Caco-2 (cell line): ENCODE results near the gene ALG1L2. TPM values are rescaled to one million over a fixed set of nuclear protein-coding genes. Genes with fewer than 3 reads are reported as not detected.
"Not testable (repeated sequence)": the region's sequence is repeated elsewhere in the genome, so short reads cannot be mapped to it uniquely, and the experiment has no call there.

Experiments
- BruUV-seq: library from RNA; stranded (reverse); fragments of 400-500 nt; replicated peaks from 2 replicates; lab custom pipeline; 2021; lab: Mats Ljungman, UMichigan
- CTCF ChIA-PET: fragments of 300-600 bp; sonication (Branson Sonifier 250); formaldehyde crosslinking; loops from one replicate; lab custom pipeline; 2022; ENCODE audit warnings: antibody characterized with exemption; lab: Charles Lee
- POLR2A ChIA-PET: fragments of 300-600 bp; sonication (Branson Sonifier 250); formaldehyde crosslinking; loops from one replicate; lab custom pipeline; 2022; ENCODE audit warnings: antibody characterized with exemption; lab: Charles Lee
- DNase-seq, 2 experiments: peaks; one replicate each; pipeline versions ENCODE4 v3.0.0 to v3.0.0-alpha.2; 2020 to 2022
- H3K27me3 ChIP-seq: replicated peaks from 2 replicates; pipeline ENCODE4 v1.6.0; 2011; ENCODE audit warnings: low read length; ENCODE audit not compliant: control insufficient read depth, insufficient read depth
- H3K36me3 ChIP-seq: 2 replicates; pipeline ENCODE4 v1.5.1; 2011; ENCODE audit warnings: low read length; ENCODE audit not compliant: control insufficient read depth, insufficient read depth
- H3K4me1 ChIP-seq: fragments of 250-450 bp; sonication (Bioruptor Pico); 2 replicates; pipeline ENCODE4 v1.5.1; 2020; ENCODE audit warnings: mild to moderate bottlenecking
- H3K4me3 ChIP-seq: 2 replicates; pipeline ENCODE4 v1.5.1; 2011; ENCODE audit warnings: low read depth, mild to moderate bottlenecking, control low read depth, low read length
- H3K9me3 ChIP-seq: fragments of 250-450 bp; sonication (Bioruptor Pico); 2 replicates; pipeline ENCODE4 v1.5.1; 2020; ENCODE audit warnings: mild to moderate bottlenecking, moderate library complexity
- H3K27ac Mint-ChIP-seq: one replicate; pipeline ENCODE4 v1.8.0; 2022; ENCODE audit warnings: mixed read lengths; ENCODE audit not compliant: unreplicated experiment
- H3K27me3 Mint-ChIP-seq: one replicate; pipeline ENCODE4 v1.8.0; 2022; ENCODE audit warnings: mixed read lengths; ENCODE audit not compliant: insufficient read depth, unreplicated experiment
- H3K36me3 Mint-ChIP-seq: one replicate; pipeline ENCODE4 v1.8.0; 2022; ENCODE audit warnings: mild to moderate bottlenecking, mixed read lengths; ENCODE audit not compliant: insufficient read depth, unreplicated experiment
- H3K4me1 Mint-ChIP-seq: one replicate; pipeline ENCODE4 v1.8.0; 2022; ENCODE audit warnings: low read depth, mixed read lengths; ENCODE audit not compliant: unreplicated experiment
- H3K4me3 Mint-ChIP-seq: one replicate; pipeline ENCODE4 v1.8.0; 2022; ENCODE audit warnings: mild to moderate bottlenecking, moderate library complexity, mixed read lengths; ENCODE audit not compliant: unreplicated experiment
- H3K9me3 Mint-ChIP-seq: one replicate; pipeline ENCODE4 v1.8.0; 2022; ENCODE audit warnings: mixed read lengths; ENCODE audit not compliant: unreplicated experiment
- intact Hi-C: fragments of 100-400 bp; cut with micrococcal nuclease; formaldehyde crosslinking; loops from one replicate; pipeline ENCODE4 v1.10.0; 2022; ENCODE audit not compliant: unreplicated experiment
- total RNA-seq: library from RNA; stranded (reverse); gene quantifications from 2 replicates; pipeline ENCODE4 v1.2.3, GENCODE V29; 2022
- TF ChIP-seq, protein P1 (sequence below), 2 experiments: fragments of 200-600 bp in 1 of 2; IDR thresholded peaks; 1 replicate in 1 of 2; 2 replicates in 1 of 2; pipeline versions ENCODE4 v1.5.1 to v1.8.0; 2011 to 2022; ENCODE audit warnings: antibody characterized with exemption in 1 of 2, control low read depth in 1 of 2, inconsistent platforms in 1 of 2, low read depth in 1 of 2, low read length in 1 of 2, mild to moderate bottlenecking in 1 of 2, moderate library complexity in 1 of 2; ENCODE audit not compliant: insufficient read depth in 1 of 2, severe bottlenecking in 1 of 2, unreplicated experiment in 1 of 2

The ALG1L2 gene
- total RNA-seq, 1 experiment from 2014 or later: 1.6 TPM

DNA sequence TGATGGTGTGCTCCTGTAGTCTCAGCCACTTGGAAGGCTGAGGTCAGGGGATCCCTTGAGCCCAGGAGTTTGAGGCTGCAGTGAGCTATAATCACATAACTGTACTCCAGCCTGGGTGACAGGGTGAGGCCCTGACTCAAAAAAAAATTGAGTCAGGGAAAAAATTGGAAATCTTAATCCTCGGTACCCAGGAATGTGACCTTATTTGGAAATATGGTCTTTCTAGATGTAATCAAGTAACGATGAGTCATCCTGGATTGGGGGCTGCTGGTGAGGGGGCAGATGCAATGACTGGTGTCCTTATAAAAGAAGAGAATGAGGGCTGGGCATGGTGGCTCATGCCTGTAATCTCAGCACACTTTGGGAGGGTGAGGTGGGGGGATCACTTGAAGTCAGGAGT is 33.8 kb downstream of the ALG1L2 start:
- H3K9me3 ChIP-seq, H3K4me3 ChIP-seq, H3K27me3 Mint-ChIP-seq, H3K27me3 ChIP-seq, DNase-seq, H3K4me3 Mint-ChIP-seq, H3K36me3 Mint-ChIP-seq, H3K36me3 ChIP-seq, H3K4me1 ChIP-seq, CTCF ChIA-PET, H3K9me3 Mint-ChIP-seq, H3K4me1 Mint-ChIP-seq, POLR2A ChIA-PET, H3K27ac Mint-ChIP-seq, intact Hi-C loops, BruUV-seq: not testable (repeated sequence)

DNA sequence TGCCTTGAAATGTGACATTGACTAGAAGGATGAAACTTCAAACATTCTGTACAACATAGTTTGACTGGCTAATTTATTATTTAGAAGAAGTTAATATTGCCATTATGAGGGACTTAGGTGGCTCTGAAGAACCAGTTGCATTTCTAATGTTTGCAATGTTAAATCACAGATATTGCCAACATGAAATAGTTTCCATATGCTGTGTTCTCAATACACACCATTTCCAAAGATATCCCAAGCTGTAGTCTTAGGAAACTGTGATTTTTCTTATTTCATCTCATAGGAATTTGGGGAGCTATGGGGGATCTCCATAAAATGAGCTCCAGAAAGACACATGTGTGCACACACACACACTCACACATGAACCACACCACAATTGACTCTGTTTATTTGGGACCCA is 36.3 kb downstream of the ALG1L2 start:
- ChIA-PET CTCF (no interaction called here), POLR2A (no interaction called here)
- no peak overlapping the region for H3K4me3 Mint-ChIP-seq
- no peak overlapping the region for H3K27ac Mint-ChIP-seq
- Histone ChIP-seq H3K4me3 (no peak overlapping the region), H3K9me3 (no peaks in the 10 kb centered on the region), H3K4me1 (no peaks in the 10 kb centered on the region), H3K27me3 (no peaks in the 10 kb centered on the region), H3K36me3 (no peaks in the 10 kb centered on the region)
- no peaks in the 10 kb centered on the region for H3K4me1 Mint-ChIP-seq
- H3K27me3 Mint-ChIP-seq: no peaks in the 10 kb centered on the region
- no TSS peak for BruUV-seq
- peaks cover 6% of the 10 kb centered on the region for H3K36me3 Mint-ChIP-seq
- TF ChIP-seq, protein P1, sequence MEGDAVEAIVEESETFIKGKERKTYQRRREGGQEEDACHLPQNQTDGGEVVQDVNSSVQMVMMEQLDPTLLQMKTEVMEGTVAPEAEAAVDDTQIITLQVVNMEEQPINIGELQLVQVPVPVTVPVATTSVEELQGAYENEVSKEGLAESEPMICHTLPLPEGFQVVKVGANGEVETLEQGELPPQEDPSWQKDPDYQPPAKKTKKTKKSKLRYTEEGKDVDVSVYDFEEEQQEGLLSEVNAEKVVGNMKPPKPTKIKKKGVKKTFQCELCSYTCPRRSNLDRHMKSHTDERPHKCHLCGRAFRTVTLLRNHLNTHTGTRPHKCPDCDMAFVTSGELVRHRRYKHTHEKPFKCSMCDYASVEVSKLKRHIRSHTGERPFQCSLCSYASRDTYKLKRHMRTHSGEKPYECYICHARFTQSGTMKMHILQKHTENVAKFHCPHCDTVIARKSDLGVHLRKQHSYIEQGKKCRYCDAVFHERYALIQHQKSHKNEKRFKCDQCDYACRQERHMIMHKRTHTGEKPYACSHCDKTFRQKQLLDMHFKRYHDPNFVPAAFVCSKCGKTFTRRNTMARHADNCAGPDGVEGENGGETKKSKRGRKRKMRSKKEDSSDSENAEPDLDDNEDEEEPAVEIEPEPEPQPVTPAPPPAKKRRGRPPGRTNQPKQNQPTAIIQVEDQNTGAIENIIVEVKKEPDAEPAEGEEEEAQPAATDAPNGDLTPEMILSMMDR (IDR thresholded peaks at IDR 0.05; ENCODE audit: insufficient read depth in 1 of 2, low read depth in 1 of 2, low read length in 1 of 2, severe bottlenecking in 1 of 2, unreplicated experiment in 1 of 2): no peak
- intact Hi-C loops: no loop called here
- no peak for DNase-seq
- no peaks in the 10 kb centered on the region for H3K9me3 Mint-ChIP-seq

- H3K27ac Mint-ChIP-seq, H3K9me3 Mint-ChIP-seq, H3K9me3 ChIP-seq, CTCF ChIA-PET, H3K4me1 Mint-ChIP-seq, H3K36me3 ChIP-seq, BruUV-seq, H3K27me3 ChIP-seq, H3K4me3 ChIP-seq, POLR2A ChIA-PET, DNase-seq, H3K4me1 ChIP-seq, intact Hi-C loops, H3K4me3 Mint-ChIP-seq, H3K27me3 Mint-ChIP-seq, H3K36me3 Mint-ChIP-seq: not testable (repeated sequence)
Observed at GRCh38 chr3:130119824-130120223, 38.2 kb downstream of the ALG1L2 start.

GRCh38 chr3:130120291-130120690 is 38.7 kb downstream of the ALG1L2 start:
- not testable (repeated sequence) for H3K4me1 Mint-ChIP-seq

DNA sequence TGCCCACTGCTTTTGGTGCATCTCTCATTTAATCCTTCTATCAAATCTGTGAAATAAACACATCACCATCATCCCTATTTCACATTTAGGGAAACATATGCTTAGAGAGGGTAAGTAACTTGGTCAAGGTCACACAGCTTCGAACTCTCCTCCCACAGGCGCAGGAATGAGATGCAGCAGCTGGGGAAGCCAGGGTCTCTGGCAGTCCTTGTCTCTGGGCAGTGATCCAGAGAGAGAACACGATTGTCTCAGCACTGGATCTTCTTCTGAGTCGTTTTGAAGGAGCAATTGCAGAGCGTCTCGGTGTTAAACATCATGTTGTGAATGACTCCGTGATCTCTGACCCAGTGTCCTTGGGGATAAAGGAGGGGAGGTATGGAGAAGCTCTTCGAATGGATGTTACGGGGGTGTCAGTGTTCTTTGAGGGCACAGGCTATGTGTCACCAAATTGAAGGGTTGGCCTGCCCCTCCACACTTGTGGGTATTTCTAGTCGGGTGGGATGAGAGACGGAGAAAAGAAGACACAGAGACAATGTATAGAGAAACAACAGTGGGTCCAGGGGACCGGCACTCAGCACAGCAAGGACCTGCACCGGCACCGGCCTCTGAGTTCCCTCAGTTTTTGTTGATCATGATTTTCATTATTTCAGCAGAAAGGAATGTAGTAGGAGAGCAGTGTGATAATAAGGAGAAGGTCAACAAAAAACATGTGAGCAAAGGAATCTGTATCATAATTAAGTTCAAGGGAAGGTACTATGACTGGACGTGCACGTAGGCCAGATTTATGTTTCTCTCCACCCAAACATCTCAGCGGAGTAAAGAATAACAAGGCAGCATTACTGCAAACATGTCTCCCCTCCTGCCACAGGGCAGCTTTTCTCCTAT is 41.5 kb downstream of the ALG1L2 start:
- H3K27me3 ChIP-seq, DNase-seq, H3K9me3 ChIP-seq, H3K27ac Mint-ChIP-seq, H3K4me1 ChIP-seq, H3K27me3 Mint-ChIP-seq, H3K36me3 Mint-ChIP-seq, H3K4me3 Mint-ChIP-seq, H3K9me3 Mint-ChIP-seq, H3K4me1 Mint-ChIP-seq, POLR2A ChIA-PET, H3K36me3 ChIP-seq, CTCF ChIA-PET, intact Hi-C loops, H3K4me3 ChIP-seq, BruUV-seq: not testable (repeated sequence)

More at GRCh38 chr3:130120291-130120690, 38.7 kb downstream of the ALG1L2 start:
- CTCF ChIA-PET, H3K4me1 ChIP-seq, H3K36me3 Mint-ChIP-seq, H3K4me3 Mint-ChIP-seq, H3K9me3 ChIP-seq, H3K4me3 ChIP-seq, H3K27ac Mint-ChIP-seq, POLR2A ChIA-PET, DNase-seq, intact Hi-C loops, H3K27me3 ChIP-seq, H3K9me3 Mint-ChIP-seq, BruUV-seq, H3K36me3 ChIP-seq, H3K27me3 Mint-ChIP-seq: not testable (repeated sequence)

- H3K9me3 Mint-ChIP-seq, H3K27me3 Mint-ChIP-seq, BruUV-seq, H3K4me1 Mint-ChIP-seq, POLR2A ChIA-PET, H3K4me3 Mint-ChIP-seq, H3K36me3 Mint-ChIP-seq, intact Hi-C loops, H3K27ac Mint-ChIP-seq, H3K9me3 ChIP-seq, H3K4me3 ChIP-seq, H3K4me1 ChIP-seq, DNase-seq, H3K36me3 ChIP-seq, CTCF ChIA-PET, H3K27me3 ChIP-seq: not testable (repeated sequence)
Observed at GRCh38 chr3:130125406-130125805, 43.8 kb downstream of the ALG1L2 start.
